ENCODE measurements around the gene PRKD2.

DNA sequence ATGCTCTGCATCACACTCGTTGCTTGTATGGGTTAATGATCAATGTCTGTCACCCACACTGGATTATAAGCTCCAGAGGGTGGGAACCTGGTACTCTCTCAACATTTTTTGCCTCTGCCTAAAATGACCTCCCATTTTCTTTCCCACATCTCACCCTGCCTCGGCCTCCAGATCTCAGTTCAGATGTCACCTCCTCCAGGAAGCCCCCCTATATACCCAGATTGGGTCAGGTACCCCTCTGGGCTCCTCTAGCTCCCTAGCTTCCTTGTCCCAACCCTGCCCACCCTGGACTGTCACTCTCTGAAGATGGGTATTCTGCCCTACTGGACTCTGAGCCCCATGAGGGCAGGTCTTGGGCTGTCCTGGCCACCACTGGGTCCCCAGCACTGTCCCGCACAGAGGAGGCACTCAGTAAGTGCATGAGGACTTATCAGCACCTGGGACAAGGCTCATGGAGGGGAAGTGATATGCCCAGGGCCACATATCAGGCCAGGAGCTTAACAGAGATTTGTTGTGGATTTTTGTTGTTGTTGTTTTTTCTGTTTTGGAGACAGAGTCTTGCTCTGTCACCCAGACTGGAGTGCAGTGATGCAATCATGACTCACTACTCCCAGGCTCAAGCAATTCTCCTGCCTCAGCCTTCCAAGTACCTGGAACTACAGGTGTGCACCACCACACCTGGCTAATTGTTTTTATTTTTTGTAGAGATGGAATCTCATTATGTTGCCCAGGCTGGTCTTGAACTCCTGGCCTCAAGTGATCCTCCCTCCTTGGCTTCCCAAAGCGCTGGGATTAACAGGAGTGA lies 23.8 kb downstream of the PRKD2 start:
- no peak for TF ChIP-seq POLR2AphosphoS5 (IDR thresholded peaks at IDR 0.05; ENCODE audit: borderline replicate concordance, low read depth, low read length)
- no peak for TF ChIP-seq EZH2 (IDR thresholded peaks at IDR 0.05)
- TF ChIP-seq FOXP2 (optimal IDR thresholded peaks at IDR 0.05; ENCODE audit: control extremely low read depth, extremely low read length, insufficient read depth): no peak
